ENCODE measurements around the gene SCARF2.
"Not testable (repeated sequence)": the region's sequence is repeated elsewhere in the genome, so short reads cannot be mapped to it uniquely, and the experiment has no call there.

The SCARF2 gene

GRCh38 chr22:20397498-20397897, 40.1 kb downstream of the SCARF2 start:
- FAIRE-seq, result no peak
- DNase-seq (ENCODE audit: insufficient read length, low spot score), result no peak

GRCh38 chr22:20396639-20397038, 41.0 kb downstream of the SCARF2 start:
- DNase-seq (ENCODE audit: insufficient read length, low spot score), result no peak
- FAIRE-seq, result no peak

GRCh38 chr22:20395907-20396287, 41.7 kb downstream of the SCARF2 start:
- DNase-seq (ENCODE audit: insufficient read length, low spot score) (no peak), FAIRE-seq (no peak)

GRCh38 chr22:20395181-20395906, 42.3 kb downstream of the SCARF2 start:
- no peak for FAIRE-seq
- DNase-seq (ENCODE audit: insufficient read length, low spot score), result no peak

GRCh38 chr22:20393705-20394476, 43.7 kb downstream of the SCARF2 start, which contains the start of gene ZNF74:
Gene ZNF74, plus strand, starts transcription at chr22:20394151. Its CDS starts 478 bp downstream, at chr22:20394629.
- peak; percentile 80 for DNase-seq (ENCODE audit: insufficient read length, low spot score)
- FAIRE-seq, result peak; percentile 80

GRCh38 chr22:20392983-20393704, 44.5 kb downstream of the SCARF2 start:
- FAIRE-seq, result no peak
- no peak for DNase-seq (ENCODE audit: insufficient read length, low spot score)

- not testable (repeated sequence) for FAIRE-seq; DNase-seq (ENCODE audit: insufficient read length, low spot score)
Observed at GRCh38 chr22:20392365-20392881, 45.2 kb downstream of the SCARF2 start.

- FAIRE-seq (no peak), DNase-seq (ENCODE audit: insufficient read length, low spot score) (no peak)
Observed at GRCh38 chr22:20391222-20391621, 46.4 kb downstream of the SCARF2 start.

- DNase-seq (ENCODE audit: insufficient read length, low spot score) (no peak), FAIRE-seq (no peak)
Observed at GRCh38 chr22:20390394-20390907, 47.2 kb downstream of the SCARF2 start.

GRCh38 chr22:20389288-20389687, 48.3 kb downstream of the SCARF2 start:
- DNase-seq (ENCODE audit: insufficient read length, low spot score) (no peak), FAIRE-seq (no peak)

- DNase-seq (ENCODE audit: insufficient read length, low spot score) (no peak), FAIRE-seq (no peak)
Observed at GRCh38 chr22:20388200-20388599, 49.4 kb downstream of the SCARF2 start.

- FAIRE-seq (no peak), DNase-seq (ENCODE audit: insufficient read length, low spot score) (no peak)
Observed at GRCh38 chr22:20386972-20387371, 50.7 kb downstream of the SCARF2 start.

- DNase-seq (ENCODE audit: insufficient read length, low spot score) (no peak), FAIRE-seq (no peak)
Observed at GRCh38 chr22:20386336-20386735, 51.3 kb downstream of the SCARF2 start.

- FAIRE-seq, result no peak
- DNase-seq (ENCODE audit: insufficient read length, low spot score), result no peak
Observed at GRCh38 chr22:20384865-20385264, 52.8 kb downstream of the SCARF2 start.

GRCh38 chr22:20384171-20384570, 53.5 kb downstream of the SCARF2 start:
- FAIRE-seq (no peak), DNase-seq (ENCODE audit: insufficient read length, low spot score) (no peak)

- DNase-seq (ENCODE audit: insufficient read length, low spot score) (no peak), FAIRE-seq (no peak)
Observed at GRCh38 chr22:20383538-20383937, 54.1 kb downstream of the SCARF2 start.

GRCh38 chr22:20380486-20380885, 57.1 kb downstream of the SCARF2 start:
- no peak for DNase-seq (ENCODE audit: insufficient read length, low spot score)
- no peak for FAIRE-seq

- DNase-seq (ENCODE audit: insufficient read length, low spot score); FAIRE-seq: not testable (repeated sequence)
Observed at GRCh38 chr22:20378684-20379083, 58.9 kb downstream of the SCARF2 start.

GRCh38 chr22:20378110-20378509, 59.5 kb downstream of the SCARF2 start:
- no peak for DNase-seq (ENCODE audit: insufficient read length, low spot score)
- FAIRE-seq, result no peak

GRCh38 chr22:20376983-20377382, 60.6 kb downstream of the SCARF2 start:
- DNase-seq (ENCODE audit: insufficient read length, low spot score); FAIRE-seq: not testable (repeated sequence)

GRCh38 chr22:20376281-20376680, 61.3 kb downstream of the SCARF2 start:
- DNase-seq (ENCODE audit: insufficient read length, low spot score); FAIRE-seq: not testable (repeated sequence)

Data from HTR-8/SVneo (cell line).